PFSK-1 (cell line): ENCODE results near the gene TMEM266.

Source experiments
- FOXP2 ChIP-seq: optimal IDR thresholded peaks from 2 replicates; pipeline ENCODE3; 2011; ENCODE audit warnings: borderline replicate concordance, control low read depth, inconsistent platforms; ENCODE audit not compliant: insufficient read depth; ENCODE audit errors: extremely low read length, extremely low read depth
- POLR2AphosphoS5 ChIP-seq: IDR thresholded peaks from 2 replicates; pipeline ENCODE4 v1.6.1; 2012; ENCODE audit warnings: low read depth, mild to moderate bottlenecking, control low read depth, low read length, moderate library complexity
- REST ChIP-seq, 2 experiments: IDR thresholded peaks; 2 replicates each; pipeline versions ENCODE4 v1.6.1 to v1.8.0; 2011 to 2012; ENCODE audit warnings: low read depth in 2 of 2, low read length in 2 of 2, control low read depth in 1 of 2, inconsistent platforms in 1 of 2, mild to moderate bottlenecking in 1 of 2, moderate library complexity in 1 of 2; ENCODE audit not compliant: insufficient read depth in 1 of 2
- SIN3A ChIP-seq: IDR thresholded peaks from 2 replicates; pipeline ENCODE4 v1.6.1; 2012; ENCODE audit warnings: mild to moderate bottlenecking, low read length, moderate library complexity, borderline replicate concordance; ENCODE audit not compliant: insufficient read depth
- TAF1 ChIP-seq: IDR thresholded peaks from 2 replicates; pipeline ENCODE4 v1.6.1; 2012; ENCODE audit warnings: low read length, control low read depth, borderline replicate concordance; ENCODE audit not compliant: insufficient read depth

Gene TMEM266

GRCh38 chr15:76234337-76234889, 174.6 kb downstream of the TMEM266 start:
- no peak for TF ChIP-seq SIN3A
- no peak for TF ChIP-seq FOXP2
- TF ChIP-seq REST (IDR thresholded peaks at IDR 0.05; ENCODE audit: insufficient read depth in 1 of 2, low read depth in 2 of 2, low read length in 2 of 2), result no peak
- TF ChIP-seq TAF1, result no peak
- TF ChIP-seq POLR2AphosphoS5, result no peak

DNA sequence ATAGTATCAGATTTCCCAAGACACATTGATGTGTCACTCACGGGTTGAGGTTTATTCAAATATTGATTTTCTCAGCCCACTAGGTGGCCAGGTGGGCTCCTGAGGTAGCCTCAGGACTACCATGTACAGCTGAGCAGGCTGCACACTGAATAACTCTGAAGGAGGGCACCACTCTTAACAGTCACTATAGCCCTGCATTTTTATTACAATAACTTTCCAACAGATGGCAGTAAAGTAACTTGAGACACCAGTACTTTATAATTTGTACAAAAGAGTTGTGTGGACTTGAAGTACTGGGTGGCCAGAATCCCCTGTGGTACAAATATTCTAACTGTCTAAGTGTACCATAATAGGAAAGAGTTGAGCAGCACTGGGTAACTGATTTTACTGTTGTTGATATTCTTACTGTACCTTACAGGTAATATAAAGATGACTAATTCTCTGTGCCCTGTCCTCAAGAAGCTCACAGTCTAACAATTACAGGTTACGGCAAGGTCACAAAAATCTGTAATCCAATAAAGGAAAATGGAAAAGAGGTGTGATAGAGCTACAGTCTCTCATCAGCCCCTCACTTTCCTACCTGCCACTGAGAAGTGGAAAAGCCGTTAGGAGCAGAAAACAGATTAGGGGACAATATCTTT, 175.5 kb downstream of the TMEM266 start:
- TF ChIP-seq REST (IDR thresholded peaks at IDR 0.05; ENCODE audit: insufficient read depth in 1 of 2, low read depth in 2 of 2, low read length in 2 of 2) (no peak), FOXP2 (no peak), SIN3A (no peak), POLR2AphosphoS5 (no peak), TAF1 (no peak)

DNA sequence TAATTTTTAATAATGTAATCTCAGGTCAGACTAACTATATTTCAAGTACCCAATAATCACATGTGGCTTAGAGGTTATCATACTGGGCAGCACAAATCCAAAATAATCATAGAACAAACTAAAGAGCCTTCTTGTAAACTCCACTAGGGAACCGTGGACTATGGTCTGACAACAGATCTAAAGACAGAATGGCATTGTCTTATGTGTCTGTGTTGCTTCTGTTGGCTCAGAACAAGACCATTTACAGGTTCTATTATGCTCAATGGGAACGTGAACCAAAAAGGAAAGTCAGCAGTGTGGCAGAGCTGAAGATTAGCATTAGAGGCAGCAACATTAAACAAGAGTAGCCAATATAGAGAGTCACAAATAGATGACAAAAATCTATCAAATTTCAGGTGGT, 176.6 kb downstream of the TMEM266 start:
- TF ChIP-seq POLR2AphosphoS5 (no peak), SIN3A (no peak), REST (IDR thresholded peaks at IDR 0.05; ENCODE audit: insufficient read depth in 1 of 2, low read depth in 2 of 2, low read length in 2 of 2) (no peak), FOXP2 (no peak), TAF1 (no peak)

GRCh38 chr15:76239786-76240185, 180.0 kb downstream of the TMEM266 start:
- no peak for TF ChIP-seq TAF1
- TF ChIP-seq SIN3A, result no peak
- no peak for TF ChIP-seq FOXP2
- TF ChIP-seq POLR2AphosphoS5, result no peak
- no peak for TF ChIP-seq REST (IDR thresholded peaks at IDR 0.05; ENCODE audit: insufficient read depth in 1 of 2, low read depth in 2 of 2, low read length in 2 of 2)
